ENCODE measurements around the gene ENO1.

- TF ChIP-seq EZH2 (IDR thresholded peaks at IDR 0.05; ENCODE audit: borderline replicate concordance, low read length), result no peak
- no peak for TF ChIP-seq CTCF (conservative IDR thresholded peaks at IDR 0.05 in 1 of 2, IDR thresholded peaks at IDR 0.05 in 1 of 2; ENCODE audit: extremely low read depth in 1 of 2, insufficient read depth in 1 of 2, low read depth in 1 of 2, low read length in 2 of 2)
These were observed 61.6 kb downstream of the ENO1 start for GRCh38 chr1:8816831-8817411.

Measured in mammary epithelial cell (primary cell).